GM10847 (cell line): ENCODE measurements around the gene LRRC31.

Source experiments
- POLR2A ChIP-seq: IDR thresholded peaks from 2 replicates; pipeline ENCODE4 v1.6.1; 2011; ENCODE audit not compliant: insufficient read length; ENCODE audit errors: extremely low read depth

The LRRC31 gene

DNA sequence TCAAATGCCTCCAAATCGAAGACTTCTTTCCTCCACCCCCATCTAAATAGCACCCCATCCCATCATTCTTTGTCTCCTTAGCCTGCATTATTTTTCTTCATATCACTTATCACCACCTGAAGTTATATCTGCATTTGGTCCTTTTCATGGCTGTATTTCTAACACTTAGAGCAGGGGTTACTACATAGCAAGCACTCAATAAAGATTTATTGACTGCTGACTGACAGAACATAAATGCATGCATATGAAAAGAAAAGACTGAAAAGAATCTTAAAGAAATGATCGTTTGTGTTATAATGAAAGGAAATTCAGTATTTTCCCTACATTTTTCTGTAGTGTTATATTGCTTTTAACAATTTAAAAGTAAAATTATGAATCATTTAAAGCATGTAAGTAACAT, 1.4 kb downstream of the LRRC31 start:
- TF ChIP-seq POLR2A, result no peak

DNA sequence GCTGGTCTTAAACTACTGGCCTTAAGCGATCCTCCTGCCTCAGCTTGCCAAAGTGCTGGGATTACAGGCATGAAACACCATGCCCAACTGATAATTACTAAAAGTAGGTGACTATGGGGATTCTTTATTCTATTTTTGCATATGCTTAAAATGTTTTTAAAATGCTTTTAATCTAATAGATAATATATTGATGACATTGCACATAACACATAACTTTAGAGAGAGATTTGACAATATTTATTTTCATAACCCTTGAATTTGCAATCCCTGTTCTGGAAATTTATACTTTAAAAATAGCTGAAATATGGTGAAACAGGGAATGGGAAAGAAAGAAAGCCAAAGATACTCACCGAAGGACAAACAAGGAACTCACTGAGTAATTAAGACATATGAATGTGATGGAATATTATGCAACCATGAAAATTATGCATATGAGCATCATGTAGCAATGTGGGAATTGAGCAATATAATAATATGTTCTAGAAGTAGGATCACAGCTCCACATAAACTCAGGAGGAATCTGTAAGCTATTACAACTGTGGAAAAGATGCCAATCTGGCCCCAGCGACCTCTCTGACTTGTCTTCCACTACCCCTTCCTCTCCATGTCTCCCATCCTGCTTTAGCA, 2.0 kb downstream of the LRRC31 start:
- no peak for TF ChIP-seq POLR2A

GRCh38 chr3:169865176-169865767, 4.5 kb downstream of the LRRC31 start:
- TF ChIP-seq POLR2A, result no peak

- no peak for TF ChIP-seq POLR2A
Measured at GRCh38 chr3:169864270-169864669, 5.5 kb downstream of the LRRC31 start.

DNA sequence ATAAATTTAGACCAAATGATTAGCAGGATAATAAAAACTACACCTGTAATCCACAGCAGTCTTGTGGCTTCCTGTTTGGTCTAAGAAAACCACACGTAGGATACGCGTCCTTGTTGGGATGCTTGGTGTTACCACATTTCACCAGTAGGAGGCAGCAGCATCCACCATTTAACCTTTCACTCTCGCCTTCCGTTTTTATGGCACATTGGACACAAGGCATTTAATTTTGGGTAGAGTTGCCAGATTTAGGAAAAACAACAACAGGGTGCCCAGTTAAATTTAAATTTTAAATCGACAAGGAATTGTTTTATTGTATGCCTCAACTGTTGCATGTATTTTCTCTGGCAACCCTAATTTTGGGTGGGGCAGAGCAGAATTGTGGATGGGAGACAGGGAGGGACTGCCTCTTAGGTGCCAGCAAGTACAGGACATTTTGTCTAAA, 6.3 kb downstream of the LRRC31 start:
- no peak for TF ChIP-seq POLR2A

DNA sequence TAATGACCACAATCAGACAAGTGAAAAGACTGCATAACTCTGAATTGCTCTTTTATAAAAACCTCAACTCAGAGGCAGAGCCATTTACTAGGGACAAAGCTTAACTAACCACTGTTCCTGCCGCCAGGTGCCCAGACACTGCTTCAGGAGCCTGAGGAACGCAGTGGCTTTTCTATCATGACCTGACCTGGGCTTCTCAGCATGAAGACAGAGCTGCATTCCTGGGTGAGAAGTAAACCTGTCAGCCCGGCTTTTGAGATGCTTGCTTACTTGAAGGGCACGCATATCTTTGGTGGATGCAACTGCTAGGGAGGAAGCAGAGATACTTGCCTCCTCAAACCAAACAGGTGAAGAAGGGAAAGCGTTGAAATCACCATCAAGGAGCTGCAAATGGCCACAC, 7.9 kb downstream of the LRRC31 start:
- no peak for TF ChIP-seq POLR2A

- no peak for TF ChIP-seq POLR2A
Measured at GRCh38 chr3:169857811-169858210, 11.9 kb downstream of the LRRC31 start.

- TF ChIP-seq POLR2A, result no peak
Measured at GRCh38 chr3:169855514-169855913, 14.2 kb downstream of the LRRC31 start.

- TF ChIP-seq POLR2A, result no peak
Measured at GRCh38 chr3:169850618-169851017, 19.1 kb downstream of the LRRC31 start.

- no peak for TF ChIP-seq POLR2A
Measured at GRCh38 chr3:169848741-169849140, 21.0 kb downstream of the LRRC31 start.

DNA sequence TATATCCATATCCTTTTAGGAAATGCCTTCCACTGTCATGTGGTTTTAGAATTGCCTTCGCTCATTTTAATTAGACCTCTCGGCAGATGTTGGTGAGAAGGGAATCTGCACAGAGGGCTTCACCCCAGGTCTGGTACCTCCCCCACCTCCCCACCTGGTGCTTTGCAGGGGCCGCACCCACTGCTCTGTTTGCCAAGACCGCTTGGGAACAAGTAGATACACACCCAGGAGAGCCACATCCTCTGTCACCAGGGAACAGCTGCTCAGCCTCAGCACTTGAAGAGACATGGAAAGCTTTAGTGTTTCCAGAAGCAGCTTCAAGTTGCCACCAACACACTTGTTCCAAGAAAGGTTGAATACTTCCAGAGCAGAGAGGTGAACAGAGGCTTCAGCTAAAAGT, 21.8 kb downstream of the LRRC31 start:
- TF ChIP-seq POLR2A, result no peak

DNA sequence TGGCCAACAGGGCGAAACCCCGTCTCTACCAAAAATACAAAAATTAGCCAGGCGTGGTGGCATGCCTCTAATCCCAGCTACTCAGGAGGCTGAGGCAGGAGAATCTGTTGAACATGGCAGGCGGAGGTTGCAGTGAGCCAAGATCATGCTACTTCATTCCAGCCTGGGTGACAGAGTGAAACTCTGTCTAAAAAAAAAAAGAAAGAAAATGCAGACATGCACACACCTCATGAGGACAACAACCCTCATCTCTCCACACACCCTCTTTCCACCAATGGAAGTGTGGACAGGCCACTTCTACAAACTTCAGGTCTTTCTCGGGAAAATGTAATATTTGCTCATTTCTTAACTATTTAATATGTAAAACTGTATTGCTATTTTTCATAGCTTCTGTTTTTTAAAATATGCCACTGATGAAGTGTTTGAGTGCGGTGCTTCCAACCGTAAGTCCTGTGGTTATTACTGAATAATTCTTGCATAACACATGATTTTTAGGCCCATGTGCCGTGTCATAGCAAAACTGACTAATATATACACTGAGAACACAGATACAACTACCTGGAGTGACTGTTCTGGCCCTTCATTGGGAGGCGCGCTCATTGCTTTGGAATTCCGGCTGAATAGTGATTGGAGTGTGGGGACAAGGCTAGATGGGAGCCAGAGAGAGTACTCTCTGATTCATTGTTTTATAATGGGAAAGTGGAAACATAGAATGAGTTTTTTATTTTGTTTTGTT, 23.1 kb downstream of the LRRC31 start:
- no peak for TF ChIP-seq POLR2A

DNA sequence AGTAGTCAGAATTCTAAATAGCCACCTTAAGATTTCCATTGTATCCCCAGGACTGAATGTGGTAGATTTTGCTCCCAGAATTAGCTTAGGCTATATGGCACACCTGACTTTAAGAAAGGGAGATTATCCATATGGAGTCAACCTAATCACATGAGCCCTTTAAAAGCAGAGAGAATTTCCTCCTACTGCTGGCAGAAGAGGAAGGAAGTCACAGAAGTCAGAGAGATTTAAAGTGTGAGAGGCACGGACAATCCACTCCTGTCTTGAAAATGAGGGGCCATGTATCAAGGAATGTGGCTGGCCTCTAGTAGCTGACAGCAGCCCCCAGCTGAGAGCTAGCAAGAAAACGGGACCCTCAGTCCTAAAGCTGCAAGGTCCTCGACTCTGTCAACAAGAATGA, 26.8 kb downstream of the LRRC31 start:
- TF ChIP-seq POLR2A, result no peak

DNA sequence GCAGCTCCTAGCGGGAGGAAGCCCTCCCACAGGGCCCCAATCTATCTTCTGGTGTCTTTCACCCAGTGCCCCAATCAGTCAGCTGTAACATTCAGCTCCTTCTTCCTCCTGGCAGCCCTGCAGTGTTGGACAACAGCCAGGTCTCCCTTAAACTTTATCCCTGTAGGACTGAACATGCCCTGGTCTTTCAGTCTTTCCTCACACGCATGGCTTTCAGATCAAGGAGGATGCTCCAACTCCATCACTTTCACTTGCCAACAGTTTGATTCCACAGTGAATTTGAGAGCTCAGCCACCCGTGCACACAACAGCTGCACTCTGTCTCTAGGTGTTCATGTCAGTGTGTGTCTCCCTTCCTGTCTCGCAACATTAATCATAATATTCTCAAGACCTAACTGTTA, 28.6 kb downstream of the LRRC31 start:
- no peak for TF ChIP-seq POLR2A

GRCh38 chr3:169838511-169839030, 31.2 kb downstream of the LRRC31 start:
- no peak for TF ChIP-seq POLR2A

DNA sequence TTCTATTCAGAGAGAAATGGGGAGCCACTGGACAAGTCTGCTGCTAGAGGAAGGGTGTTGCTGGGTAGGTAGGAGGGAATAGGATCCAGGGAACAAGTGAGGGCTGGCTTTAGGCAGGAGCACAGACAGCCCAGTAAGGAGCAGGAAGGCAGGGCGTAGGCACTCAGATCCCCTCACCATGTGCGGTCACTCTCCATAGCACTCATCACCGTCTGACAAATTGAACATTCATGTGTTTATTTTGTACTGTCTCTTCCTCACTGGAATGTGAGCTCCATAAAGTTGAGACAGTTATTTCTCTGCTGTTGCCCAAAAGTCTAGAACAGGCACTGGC, 32.8 kb downstream of the LRRC31 start:
- no peak for TF ChIP-seq POLR2A
